B cell (primary cell): ENCODE data around the gene CD59. TPM values are rescaled to one million over a fixed set of nuclear protein-coding genes. Genes with fewer than 3 reads are reported as not detected.
"Not testable (repeated sequence)": the region's sequence is repeated elsewhere in the genome, so short reads cannot be mapped to it uniquely, and the experiment has no call there.

ENCODE experiments used
- ATAC-seq: fragments of 200-7000 bp; cut with Tn5 transposase; one replicate; pipeline ENCODE4 v1.10.0; 2021; ENCODE audit warnings: low read depth, mild to moderate bottlenecking, moderate number of reproducible peaks, moderate library complexity
- CTCF ChIA-PET: fragments of 350-600 bp; sonication (Branson Sonifier 250); formaldehyde crosslinking; loops from one replicate; lab custom pipeline; 2021; ENCODE audit warnings: antibody characterized with exemption, inconsistent platforms; lab: Charles Lee
- POLR2A ChIA-PET: fragments of 350-600 bp; sonication (Branson Sonifier 250); formaldehyde crosslinking; loops from one replicate; lab custom pipeline; 2021; ENCODE audit warnings: antibody characterized with exemption; lab: Charles Lee
- DNase-seq: peaks from one replicate; pipeline ENCODE4 v3.0.0; 2013
- H2AFZ ChIP-seq: 2 replicates; pipeline ENCODE4 v1.6.1; 2012; ENCODE audit warnings: mild to moderate bottlenecking, low read depth, low read length; ENCODE audit not compliant: insufficient read depth, poor library complexity, severe bottlenecking
- H3K27ac ChIP-seq, 2 donors: 1 replicate in 1 of 2; 2 replicates in 1 of 2; pipeline ENCODE4 v1.5.1; 2012 to 2013; ENCODE audit warnings: low read length in 2 of 2, mild to moderate bottlenecking in 2 of 2, moderate library complexity in 1 of 2
- H3K27me3 ChIP-seq, 4 experiments: fragments of 200-600 bp in 1 of 4; sonication (generic) in 1 of 4; replicated peaks in 1 of 4; 1 replicate in 2 of 4; 2 replicates in 2 of 4; pipeline versions ENCODE4 v1.6.1 to v1.7.0; 2013 to 2016; ENCODE audit warnings: low read length in 3 of 4, mild to moderate bottlenecking in 2 of 4, mixed read lengths in 1 of 4, moderate library complexity in 1 of 4; ENCODE audit not compliant: insufficient read depth in 4 of 4, control insufficient read depth in 3 of 4; ENCODE audit errors: control extremely low read depth in 1 of 4
- H3K36me3 ChIP-seq, 2 experiments: replicated peaks in 1 of 2; 1 replicate in 1 of 2; 2 replicates in 1 of 2; pipeline versions ENCODE4 v1.6.1 to v1.7.1; 2013; ENCODE audit warnings: low read length in 1 of 2; ENCODE audit not compliant: insufficient read depth in 2 of 2, control insufficient read depth in 1 of 2; ENCODE audit errors: control extremely low read depth in 1 of 2, extremely low read depth in 1 of 2
- H3K4me1 ChIP-seq, 2 donors: fragments of 200-600 bp in 1 of 2; sonication (generic) in 1 of 2; 1 replicate in 1 of 2; 2 replicates in 1 of 2; pipeline versions ENCODE4 v1.5.1 to v1.6.1; 2013 to 2017; ENCODE audit warnings: low read length in 2 of 2; ENCODE audit not compliant: control insufficient read depth in 2 of 2, insufficient read depth in 2 of 2
- H3K4me2 ChIP-seq: replicated peaks from 2 replicates; pipeline ENCODE3; 2012; ENCODE audit warnings: mild to moderate bottlenecking, low read depth, low read length; ENCODE audit not compliant: poor library complexity, severe bottlenecking
- H3K4me3 ChIP-seq, 5 experiments: fragments of 200-600 bp in 1 of 5; sonication (generic) in 1 of 5; 1 replicate in 3 of 5; 2 replicates in 2 of 5; pipeline versions ENCODE4 v1.5.1 to v1.7.0; 2011 to 2016; ENCODE audit warnings: low read length in 4 of 5, mild to moderate bottlenecking in 4 of 5, low read depth in 2 of 5, control low read depth in 1 of 5, moderate library complexity in 1 of 5; ENCODE audit not compliant: insufficient read depth in 1 of 5; ENCODE audit errors: control extremely low read depth in 1 of 5, extremely low read depth in 1 of 5
- H3K79me2 ChIP-seq: fragments of 200-600 bp; sonication (generic); one replicate; pipeline ENCODE4 v1.6.0; 2016; ENCODE audit warnings: low read length; ENCODE audit not compliant: control insufficient read depth, insufficient read depth
- H3K9ac ChIP-seq: fragments of 200-600 bp; sonication (generic); 2 replicates; pipeline ENCODE4 v1.6.1; 2017; ENCODE audit warnings: mild to moderate bottlenecking, low read length, moderate library complexity
- H3K9me3 ChIP-seq, 3 donors: one replicate each; pipeline versions ENCODE4 v1.6.1 to v1.7.1; 2013; ENCODE audit warnings: low read length in 2 of 3; ENCODE audit not compliant: control insufficient read depth in 2 of 3, insufficient read depth in 1 of 3; ENCODE audit errors: control extremely low read depth in 1 of 3
- H4K20me1 ChIP-seq: 2 replicates; pipeline ENCODE4 v1.6.0; 2012; ENCODE audit warnings: mild to moderate bottlenecking, low read length; ENCODE audit not compliant: insufficient read depth, control insufficient read depth, poor library complexity, severe bottlenecking
- H3K27ac Mint-ChIP-seq: one replicate; pipeline ENCODE4 v1.8.0; 2021; ENCODE audit warnings: mixed read lengths
- H3K27me3 Mint-ChIP-seq: one replicate; pipeline ENCODE4 v1.8.0; 2021; ENCODE audit warnings: mixed read lengths
- H3K4me1 Mint-ChIP-seq: one replicate; pipeline ENCODE4 v1.8.0; 2021; ENCODE audit warnings: mixed read lengths
- H3K4me3 Mint-ChIP-seq: one replicate; pipeline ENCODE4 v1.8.0; 2021; ENCODE audit warnings: mixed read lengths
- H3K9me3 Mint-ChIP-seq: one replicate; pipeline ENCODE4 v1.8.0; 2022; ENCODE audit warnings: mixed read lengths; ENCODE audit not compliant: insufficient read depth
- WGBS: methylation state at CpG from one replicate; pipeline ENCODE4 v1.1.5; 2013; ENCODE audit warnings: missing lambda C conversion rate; ENCODE audit not compliant: insufficient coverage; 5-methylcytosine and 5-hydroxymethylcytosine counted together
- intact Hi-C: fragments of 100-400 bp; cut with micrococcal nuclease; formaldehyde crosslinking; loops from one replicate; pipeline ENCODE4 v1.10.0; 2022
- polyA plus RNA-seq: library from polyadenylated mRNA; depleted of rRNA; stranded (reverse); fragments of >200 nt; gene quantifications from 2 replicates; pipeline ENCODE4 v1.2.3, GENCODE V29; 2012
- total RNA-seq, 2 donors: library from RNA; stranded (reverse); fragments of 120-200 nt in 1 of 2; gene quantifications; 1 replicate in 1 of 2; 2 replicates in 1 of 2; pipeline versions ENCODE4 v1.2.3 to v1.2.4, GENCODE V29; 2013 to 2022

The CD59 gene
- total and polyA plus RNA-seq, 2 donors (not counting 1 experiment from before 2014, with no cell fraction given), result 10.9 to 41.3 TPM

GRCh38 chr11:33729072-33729664, 7.1 kb downstream of the CD59 start:
- H3K4me3 Mint-ChIP-seq, ATAC-seq, H3K27ac Mint-ChIP-seq, H3K27ac ChIP-seq, H3K27me3 Mint-ChIP-seq, H3K9ac ChIP-seq, H3K36me3 ChIP-seq, POLR2A ChIA-PET, H3K27me3 ChIP-seq, intact Hi-C loops, H2AFZ ChIP-seq, H4K20me1 ChIP-seq, H3K4me2 ChIP-seq, H3K9me3 ChIP-seq, CTCF ChIA-PET, H3K9me3 Mint-ChIP-seq, DNase-seq, H3K4me3 ChIP-seq: not testable (repeated sequence)
- peaks cover 34% of the 10 kb centered on the region for H3K4me1 Mint-ChIP-seq
- Histone ChIP-seq H3K4me1 (peaks cover 21 to 25% of the 10 kb centered on the region in 2 donors), H3K79me2 (peaks cover 12% of the 10 kb centered on the region)
- no CpG with 5 or more reads among the region's 5 CpGs for WGBS

GRCh38 chr11:33727539-33727938, 8.7 kb downstream of the CD59 start:
- no CpG with 5 or more reads among the region's 1 CpG for WGBS
- H3K27me3 Mint-ChIP-seq, H3K27ac Mint-ChIP-seq, DNase-seq, H3K9me3 Mint-ChIP-seq, CTCF ChIA-PET, ATAC-seq, H3K27ac ChIP-seq, intact Hi-C loops, POLR2A ChIA-PET, H3K4me3 Mint-ChIP-seq, H3K27me3 ChIP-seq, H4K20me1 ChIP-seq, H3K36me3 ChIP-seq, H2AFZ ChIP-seq, H3K9me3 ChIP-seq, H3K4me3 ChIP-seq, H3K4me2 ChIP-seq, H3K9ac ChIP-seq: not testable (repeated sequence)
- H3K4me1 Mint-ChIP-seq, result peaks cover 31% of the 10 kb centered on the region
- peaks cover 18 to 21% of the 10 kb centered on the region in 2 donors for H3K4me1 ChIP-seq
- H3K79me2 ChIP-seq, result peaks cover 19% of the 10 kb centered on the region
